HG03066 (cell line): ENCODE results near the gene RPP25L.

Experiments used
- ATAC-seq: cut with Tn5 transposase; IDR thresholded peaks from one replicate; pipeline ENCODE4 v1.9.1; 2021; ENCODE audit warnings: low read depth; ENCODE audit not compliant: unreplicated experiment

The RPP25L gene

DNA sequence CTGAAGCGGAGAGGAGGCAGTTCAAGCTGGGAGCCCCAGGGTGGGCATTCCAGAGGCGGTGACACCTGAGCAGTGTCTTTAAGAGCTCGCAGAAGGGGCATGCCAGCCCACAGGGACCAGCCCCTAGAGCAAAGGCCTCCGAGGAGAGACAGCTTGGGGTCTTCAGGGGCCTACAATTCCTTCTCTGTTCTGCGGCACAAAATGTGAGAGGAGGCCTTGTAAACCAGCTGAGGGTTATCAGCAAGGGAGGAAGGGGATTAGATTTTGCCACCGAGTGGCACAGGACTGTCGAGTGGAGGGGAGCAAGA is 26.2 kb upstream of the RPP25L start:
- ATAC-seq = no peak

GRCh38 chr9:34637356-34638137 is 25.6 kb upstream of the RPP25L start, which contains the start of gene SIGMAR1:
Gene SIGMAR1, minus strand, starts transcription at chr9:34637787. Its CDS starts 90 bp downstream, at chr9:34637697.
- ATAC-seq = peak; percentile 77

- ATAC-seq = no peak
Measured at GRCh38 chr9:34636791-34637355, 25.0 kb upstream of the RPP25L start.

DNA sequence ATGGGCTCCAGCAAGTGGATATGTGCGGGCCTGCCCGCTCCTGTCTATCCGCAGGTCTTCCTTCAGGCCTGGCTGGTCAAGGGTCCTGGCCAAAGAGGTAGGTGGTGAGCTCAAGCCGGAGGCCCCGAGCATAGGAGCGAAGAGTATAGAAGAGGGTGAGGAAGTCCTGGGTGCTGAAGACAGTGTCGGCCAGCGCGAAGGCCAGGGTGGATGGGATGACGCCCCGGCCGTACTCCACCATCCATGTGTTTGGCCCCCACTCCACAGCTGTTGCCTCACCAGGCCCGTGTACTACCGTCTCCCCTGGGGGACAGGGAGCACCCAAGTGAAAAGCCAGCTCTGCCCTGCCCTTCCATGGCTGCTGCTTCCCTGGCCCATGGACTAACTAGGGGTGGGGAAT is 23.7 kb upstream of the RPP25L start:
- no peak for ATAC-seq

- ATAC-seq = no peak
Measured at GRCh38 chr9:34634551-34635248, 22.8 kb upstream of the RPP25L start.

GRCh38 chr9:34633851-34634550 is 22.1 kb upstream of the RPP25L start:
- no peak for ATAC-seq

DNA sequence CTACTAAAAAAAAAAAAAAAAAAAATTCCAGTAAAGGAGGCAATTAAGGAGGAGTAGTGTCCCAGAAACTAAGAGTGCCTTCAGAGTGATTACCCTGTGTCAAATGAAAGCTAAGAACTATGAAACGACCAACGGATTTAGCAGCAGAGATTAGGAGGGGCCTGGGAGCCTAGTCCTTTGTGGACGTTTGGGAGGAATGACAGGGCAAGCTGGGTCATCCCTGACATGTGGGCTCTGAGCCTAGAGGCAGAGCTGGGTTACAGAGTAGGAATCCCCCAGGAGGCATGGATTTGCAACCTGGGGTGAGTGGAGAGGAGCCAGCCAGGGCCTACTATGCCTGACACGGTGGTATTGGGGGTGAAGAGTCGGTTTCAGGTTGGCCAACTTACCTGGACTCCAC is 21.3 kb upstream of the RPP25L start:
- no peak for ATAC-seq

DNA sequence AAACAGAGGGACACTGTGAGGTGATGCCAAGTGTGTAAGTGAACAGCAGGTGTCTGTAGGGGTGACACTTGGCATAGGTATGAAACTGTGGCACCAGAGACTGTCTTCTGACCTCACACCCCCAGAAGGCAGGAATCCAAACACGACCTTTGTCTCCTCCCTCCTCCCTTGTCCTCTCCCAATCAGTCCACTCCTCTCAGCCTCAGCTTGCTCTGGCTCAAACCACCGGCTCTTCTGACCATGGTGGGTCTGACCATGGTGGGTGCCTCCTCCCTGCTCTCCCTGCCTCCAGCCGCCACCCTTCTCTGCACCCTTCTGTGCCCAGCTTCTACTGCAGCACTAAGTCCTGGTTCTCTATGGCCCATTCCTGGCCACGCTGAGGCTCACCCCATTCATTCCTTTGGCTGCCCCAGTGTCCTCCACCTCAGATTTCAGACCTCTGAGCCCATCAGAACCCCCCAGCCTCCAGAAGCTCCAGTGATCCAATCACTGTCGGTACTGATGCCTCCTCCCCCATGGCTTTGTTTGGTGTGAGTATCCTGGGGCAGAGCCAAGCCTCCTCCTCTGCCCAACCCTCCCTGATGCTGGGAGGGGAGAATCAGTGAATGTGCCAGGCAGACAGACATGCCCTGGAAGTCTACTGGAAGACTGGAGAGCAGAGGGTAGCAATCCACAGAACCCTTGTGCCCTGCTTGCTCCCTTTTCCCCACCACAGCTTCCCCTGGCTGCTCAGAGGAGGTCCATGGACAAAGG is 18.7 kb upstream of the RPP25L start:
- no peak for ATAC-seq

GRCh38 chr9:34629491-34629808 is 17.6 kb upstream of the RPP25L start:
- ATAC-seq = no peak

DNA sequence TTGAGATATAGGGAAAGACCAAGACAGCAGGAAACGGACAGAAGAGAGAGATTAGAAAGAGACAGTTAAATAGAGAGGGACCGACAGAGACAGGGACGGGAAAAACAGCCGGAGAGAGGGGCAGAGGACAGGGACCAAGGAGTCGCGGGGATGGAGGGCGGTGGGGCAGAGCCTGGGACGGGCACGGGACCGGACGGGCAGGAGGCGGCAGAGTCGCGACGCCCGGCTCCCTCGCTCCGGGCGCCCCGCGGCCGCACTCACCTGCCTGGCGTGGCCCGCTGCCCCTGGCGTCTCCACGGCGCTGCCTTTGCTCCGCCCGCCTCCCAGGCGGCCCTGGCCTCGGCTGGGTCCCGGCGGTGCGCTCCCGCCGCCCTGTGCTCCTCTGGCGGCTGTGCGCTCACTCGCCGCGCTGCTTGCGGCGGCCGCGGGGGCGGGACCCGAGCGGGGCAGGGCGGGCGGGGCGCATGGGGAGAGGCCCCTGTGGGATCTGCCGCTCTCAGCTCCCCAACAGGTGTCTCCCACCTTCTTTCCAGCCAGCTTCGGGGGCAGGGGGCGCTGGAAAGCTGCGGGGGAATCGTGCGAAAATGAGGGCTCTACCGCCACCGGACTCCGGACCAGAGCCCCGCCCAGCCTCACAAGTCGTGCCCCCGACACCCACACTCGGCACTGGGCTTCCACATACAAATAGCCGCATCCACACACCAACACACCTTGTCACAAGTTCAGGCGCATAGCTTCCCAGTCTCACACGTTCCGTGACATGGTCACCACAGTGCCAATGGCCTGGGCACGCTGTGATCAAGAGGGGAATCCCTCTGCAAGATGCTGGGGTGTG is 17.0 kb upstream of the RPP25L start, which contains the start of gene ARID3C:
TSS of gene ARID3C (minus strand) at position 411 of the 835 bp plus-strand sequence. CDS start 1,052 bp downstream, outside the sequence.
- no peak for ATAC-seq

- no peak for ATAC-seq
Measured at GRCh38 chr9:34627716-34628655, 16.1 kb upstream of the RPP25L start.

- no peak for ATAC-seq
Measured at GRCh38 chr9:34625186-34625486, 13.2 kb upstream of the RPP25L start.

DNA sequence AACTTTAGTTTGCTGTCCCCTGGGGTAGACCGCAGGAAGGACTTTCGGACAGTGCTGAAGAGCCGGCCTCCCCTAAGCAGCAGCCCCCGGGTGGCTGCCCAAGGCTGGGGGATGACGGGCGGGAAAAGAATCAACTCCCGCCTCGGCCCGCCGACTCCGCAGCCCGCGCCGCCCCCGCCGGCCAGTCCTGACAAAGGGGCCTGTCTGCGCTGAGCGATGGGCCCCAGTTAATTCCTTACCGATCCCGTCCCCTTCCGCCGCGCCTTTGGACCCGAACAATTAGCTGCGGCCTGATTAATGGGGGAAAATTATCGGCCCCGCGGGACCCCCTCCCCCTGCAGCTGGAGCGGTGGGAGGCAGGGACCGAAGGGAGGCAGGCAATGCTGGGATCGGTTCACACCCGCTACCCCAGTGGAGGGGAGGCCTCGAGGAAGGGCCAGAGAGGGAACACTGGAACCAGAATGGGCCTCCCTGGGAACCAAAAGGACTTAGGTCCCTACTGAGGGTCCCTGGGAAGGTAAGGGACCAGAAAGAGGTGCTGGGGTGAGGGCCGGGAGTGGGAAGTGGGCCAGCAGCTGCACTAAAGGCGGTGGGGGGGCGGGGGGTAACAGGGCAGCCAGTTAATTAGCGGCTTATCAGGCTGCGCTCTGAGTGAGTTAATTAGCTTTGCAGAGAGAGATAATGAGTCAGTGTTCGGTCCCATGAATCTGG is 12.7 kb upstream of the RPP25L start:
- no peak for ATAC-seq

GRCh38 chr9:34623374-34624235 is 11.7 kb upstream of the RPP25L start:
- no peak for ATAC-seq

DNA sequence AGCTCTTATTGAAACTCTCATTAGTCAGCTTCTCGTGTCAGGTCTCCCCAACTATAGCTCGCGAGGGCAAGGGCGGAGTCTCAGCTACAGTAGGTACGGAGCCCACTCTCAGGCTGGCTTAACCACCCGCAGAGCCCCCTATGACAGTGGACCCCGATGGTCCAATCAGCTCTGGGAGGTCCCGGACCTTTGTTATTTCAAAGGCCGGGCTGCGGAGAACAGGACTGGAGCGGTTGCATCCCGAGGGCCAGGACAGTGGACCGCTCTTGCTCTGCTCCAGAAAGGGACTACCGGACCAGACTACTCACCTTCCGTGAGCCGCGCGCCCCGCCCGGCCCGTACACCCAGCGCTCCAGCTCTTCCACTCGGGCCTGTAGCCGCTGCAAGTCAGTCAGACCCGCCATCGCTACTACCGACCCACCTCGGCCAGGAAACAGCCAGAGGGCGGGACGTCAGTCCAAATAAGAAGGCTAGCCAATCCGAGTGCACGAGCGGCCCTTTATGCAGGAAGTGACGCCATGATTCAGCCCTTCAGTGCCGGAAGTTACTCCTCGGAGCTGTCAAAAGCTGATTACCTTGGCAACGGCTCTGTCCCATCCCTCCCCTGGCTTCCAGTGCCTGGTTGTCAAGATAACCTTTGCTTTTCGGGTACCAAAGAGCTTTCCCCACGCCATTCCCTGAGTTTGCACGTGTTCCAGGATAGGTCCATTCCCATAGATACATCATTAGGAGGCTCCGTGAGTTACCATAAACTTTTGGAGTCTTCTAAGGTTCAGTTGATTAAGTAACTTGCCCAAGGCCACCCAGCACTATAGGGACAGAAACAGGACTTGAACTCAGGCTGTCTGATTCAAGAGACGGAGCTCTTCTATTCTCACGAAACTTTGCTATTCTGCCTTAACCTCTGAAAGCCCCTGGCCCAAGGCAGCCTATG is 8.4 kb upstream of the RPP25L start, which contains the start of gene DCTN3:
TSS of gene DCTN3 (minus strand) at position 435 of the 934 bp plus-strand sequence. CDS start at position 404, 31 bp downstream.
- ATAC-seq = peak; percentile 100

GRCh38 chr9:34615132-34615531 is 3.2 kb upstream of the RPP25L start:
- ATAC-seq = no peak
